ENCODE data around the gene SAMD11. TPM values are rescaled to one million over a fixed set of nuclear protein-coding genes. Genes with fewer than 3 reads are reported as not detected.

Gene SAMD11
- total and polyA plus RNA-seq, 4 donors: 0.51 to 4.1 (median 1.3) TPM

DNA sequence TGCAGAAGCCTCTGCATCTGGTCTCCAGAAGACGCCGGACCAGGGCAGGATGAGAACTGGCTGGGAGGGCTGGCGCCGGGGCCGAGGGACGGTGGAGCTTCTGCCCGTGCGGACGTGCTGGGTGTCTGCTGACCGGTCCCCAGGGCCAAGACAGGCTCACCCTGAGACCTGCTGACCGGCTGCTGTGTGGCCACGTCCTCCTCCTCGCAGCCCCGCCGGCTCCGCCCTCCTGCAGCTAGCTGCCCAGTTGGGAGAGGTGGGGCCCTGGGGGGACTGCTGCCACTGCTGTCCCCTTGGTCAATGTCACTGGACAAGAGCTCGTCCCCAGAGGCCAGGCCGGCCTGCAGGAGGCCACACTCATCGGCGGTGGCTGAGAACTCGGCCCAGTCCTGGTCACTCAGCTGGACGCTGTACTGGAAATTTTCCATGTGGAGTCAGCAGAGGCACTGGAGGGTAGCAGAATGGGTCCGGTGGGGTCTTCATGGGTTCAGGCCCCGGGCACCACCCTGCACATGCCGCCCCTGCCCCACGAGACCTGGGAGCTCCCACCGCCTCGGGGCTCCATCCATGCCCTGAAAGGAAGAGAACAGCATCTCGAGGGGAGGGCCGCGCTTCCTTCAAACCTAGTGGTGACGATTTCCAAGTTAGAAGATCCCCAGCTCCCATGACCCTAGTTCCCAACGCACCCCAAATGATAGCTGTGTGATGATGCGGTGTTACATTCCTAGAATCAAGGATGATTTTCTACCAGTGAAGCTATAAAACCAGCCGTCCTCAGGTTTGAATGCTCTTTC lies 57.1 kb downstream of the SAMD11 start:
- Histone ChIP-seq H3K9ac (ENCODE audit: low read depth in 1 of 2, low read length in 2 of 2) (no peak overlapping the region), H3K27ac (ENCODE audit: low read depth in 1 of 2, low read length in 2 of 2) (no peak overlapping the region), H3K9me3 (ENCODE audit: control insufficient read depth in 4 of 4, low read length in 3 of 4) (no peaks in the 10 kb centered on the region), H3K4me3 (ENCODE audit: low read depth in 1 of 3, low read length in 3 of 3) (no peak overlapping the region), H3K4me1 (ENCODE audit: control insufficient read depth in 4 of 4, insufficient read depth in 4 of 4, low read length in 3 of 4) (peaks cover 0 to 5% (median 2%) of the 10 kb centered on the region in 4 donors), H3K27me3 (ENCODE audit: control insufficient read depth in 4 of 4, insufficient read depth in 4 of 4, low read length in 3 of 4) (peaks cover 0 to 6% (median 2%) of the 10 kb centered on the region in 4 donors), H3K36me3 (ENCODE audit: control insufficient read depth in 4 of 4, insufficient read depth in 3 of 4, low read depth in 1 of 4, low read length in 3 of 4) (no peaks in the 10 kb centered on the region)
- no peak for DNase-seq (ENCODE audit: low spot score)
- TF ChIP-seq REST (IDR thresholded peaks at IDR 0.05) (no peak), RXRA (IDR thresholded peaks at IDR 0.05) (no peak), SP1 (IDR thresholded peaks at IDR 0.05) (no peak), GABPA (IDR thresholded peaks at IDR 0.05 in 1 of 2, conservative IDR thresholded peaks at IDR 0.05 in 1 of 2) (no peak), RAD21 (IDR thresholded peaks at IDR 0.05) (no peak), YY1 (IDR thresholded peaks at IDR 0.05) (no peak), ATF3 (IDR thresholded peaks at IDR 0.05) (no peak), TAF1 (conservative IDR thresholded peaks at IDR 0.05) (no peak), HNF4G (IDR thresholded peaks at IDR 0.05) (no peak), FOXA1 (IDR thresholded peaks at IDR 0.05) (no peak), EGR1 (IDR thresholded peaks at IDR 0.05; ENCODE audit: low read depth in 2 of 2) (no peak), JUND (IDR thresholded peaks at IDR 0.05) (no peak), HNF4A (conservative IDR thresholded peaks at IDR 0.05) (no peak), FOXA2 (IDR thresholded peaks at IDR 0.05) (no peak), NR2F2 (IDR thresholded peaks at IDR 0.05) (no peak)
- TF ChIP-seq, protein P1, sequence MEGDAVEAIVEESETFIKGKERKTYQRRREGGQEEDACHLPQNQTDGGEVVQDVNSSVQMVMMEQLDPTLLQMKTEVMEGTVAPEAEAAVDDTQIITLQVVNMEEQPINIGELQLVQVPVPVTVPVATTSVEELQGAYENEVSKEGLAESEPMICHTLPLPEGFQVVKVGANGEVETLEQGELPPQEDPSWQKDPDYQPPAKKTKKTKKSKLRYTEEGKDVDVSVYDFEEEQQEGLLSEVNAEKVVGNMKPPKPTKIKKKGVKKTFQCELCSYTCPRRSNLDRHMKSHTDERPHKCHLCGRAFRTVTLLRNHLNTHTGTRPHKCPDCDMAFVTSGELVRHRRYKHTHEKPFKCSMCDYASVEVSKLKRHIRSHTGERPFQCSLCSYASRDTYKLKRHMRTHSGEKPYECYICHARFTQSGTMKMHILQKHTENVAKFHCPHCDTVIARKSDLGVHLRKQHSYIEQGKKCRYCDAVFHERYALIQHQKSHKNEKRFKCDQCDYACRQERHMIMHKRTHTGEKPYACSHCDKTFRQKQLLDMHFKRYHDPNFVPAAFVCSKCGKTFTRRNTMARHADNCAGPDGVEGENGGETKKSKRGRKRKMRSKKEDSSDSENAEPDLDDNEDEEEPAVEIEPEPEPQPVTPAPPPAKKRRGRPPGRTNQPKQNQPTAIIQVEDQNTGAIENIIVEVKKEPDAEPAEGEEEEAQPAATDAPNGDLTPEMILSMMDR (IDR thresholded peaks at IDR 0.05; ENCODE audit: low read depth, low read length, missing input control): no peak
- TF ChIP-seq, protein P2, sequence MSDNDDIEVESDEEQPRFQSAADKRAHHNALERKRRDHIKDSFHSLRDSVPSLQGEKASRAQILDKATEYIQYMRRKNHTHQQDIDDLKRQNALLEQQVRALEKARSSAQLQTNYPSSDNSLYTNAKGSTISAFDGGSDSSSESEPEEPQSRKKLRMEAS (IDR thresholded peaks at IDR 0.05): no peak
- TF ChIP-seq, protein P3, sequence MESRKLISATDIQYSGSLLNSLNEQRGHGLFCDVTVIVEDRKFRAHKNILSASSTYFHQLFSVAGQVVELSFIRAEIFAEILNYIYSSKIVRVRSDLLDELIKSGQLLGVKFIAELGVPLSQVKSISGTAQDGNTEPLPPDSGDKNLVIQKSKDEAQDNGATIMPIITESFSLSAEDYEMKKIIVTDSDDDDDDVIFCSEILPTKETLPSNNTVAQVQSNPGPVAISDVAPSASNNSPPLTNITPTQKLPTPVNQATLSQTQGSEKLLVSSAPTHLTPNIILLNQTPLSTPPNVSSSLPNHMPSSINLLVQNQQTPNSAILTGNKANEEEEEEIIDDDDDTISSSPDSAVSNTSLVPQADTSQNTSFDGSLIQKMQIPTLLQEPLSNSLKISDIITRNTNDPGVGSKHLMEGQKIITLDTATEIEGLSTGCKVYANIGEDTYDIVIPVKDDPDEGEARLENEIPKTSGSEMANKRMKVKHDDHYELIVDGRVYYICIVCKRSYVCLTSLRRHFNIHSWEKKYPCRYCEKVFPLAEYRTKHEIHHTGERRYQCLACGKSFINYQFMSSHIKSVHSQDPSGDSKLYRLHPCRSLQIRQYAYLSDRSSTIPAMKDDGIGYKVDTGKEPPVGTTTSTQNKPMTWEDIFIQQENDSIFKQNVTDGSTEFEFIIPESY (IDR thresholded peaks at IDR 0.05): no peak
- WGBS: 67% methylated on average over 35 of the region's 35 CpGs
